SU-DHL-6 (cell line): Measurements from ENCODE around the gene RBM33.

Source experiments
- CTCF ChIP-seq: fragments of 200-600 bp; sonication (generic); IDR thresholded peaks from one replicate; pipeline ENCODE4 v1.5.1; 2017; ENCODE audit warnings: antibody characterized with exemption, mild to moderate bottlenecking, low read length, moderate library complexity; ENCODE audit not compliant: insufficient read depth, poor library complexity, severe bottlenecking
- EZH2phosphoT487 ChIP-seq: fragments of 200-600 bp; sonication (generic), shearing (Covaris generic); conservative IDR thresholded peaks from 2 replicates; pipeline ENCODE4 v1.6.1; 2018; ENCODE audit warnings: mild to moderate bottlenecking, antibody characterized with exemption, low read length, moderate library complexity, mixed read lengths

GRCh38 chr7:155752756-155753445 is 108.4 kb downstream of the RBM33 start:
- no peak for TF ChIP-seq CTCF
- TF ChIP-seq EZH2phosphoT487: no peak
